Ureter (tissue), 1 donor: ENCODE data around the gene ITGA7. TPM values are rescaled to one million over a fixed set of nuclear protein-coding genes. Genes with fewer than 3 reads are reported as not detected.
A peak's percentile ranks its signal among the peaks of the same experiment; 100 is the strongest.

Experiments used
- DNase-seq: peaks from one replicate; pipeline ENCODE4 v3.0.0-alpha.2; 2020; ENCODE audit warnings: low spot score
- total RNA-seq: library from RNA; stranded (reverse); gene quantifications from one replicate; pipeline ENCODE4 v1.2.4, GENCODE V29; 2023
- donor health status: DM: yes; HTN: yes; CAD: no.

The ITGA7 gene
- total RNA-seq, 1 donor from 2014 or later, result 99.7 TPM

DNA sequence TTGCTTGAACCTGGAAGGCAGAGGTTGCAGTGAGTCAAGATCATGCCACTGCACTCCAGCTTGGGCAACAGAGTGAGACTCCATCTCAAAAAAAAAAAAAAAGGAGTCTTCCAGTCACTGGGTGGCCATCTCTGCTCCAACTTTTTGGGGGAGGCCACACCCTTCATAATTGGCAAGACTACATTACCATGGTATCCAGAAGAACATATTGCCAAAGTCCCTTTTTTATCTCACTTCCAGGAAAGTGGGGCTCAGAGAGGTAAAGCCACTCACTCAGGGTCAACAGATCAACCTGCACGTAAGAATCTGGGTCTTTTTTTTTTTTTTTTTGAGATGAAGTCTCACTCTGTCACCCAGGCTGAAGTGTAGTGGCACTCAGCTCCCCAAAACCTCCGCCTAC is 26.2 kb upstream of the ITGA7 start:
- DNase-seq, result no peak

DNA sequence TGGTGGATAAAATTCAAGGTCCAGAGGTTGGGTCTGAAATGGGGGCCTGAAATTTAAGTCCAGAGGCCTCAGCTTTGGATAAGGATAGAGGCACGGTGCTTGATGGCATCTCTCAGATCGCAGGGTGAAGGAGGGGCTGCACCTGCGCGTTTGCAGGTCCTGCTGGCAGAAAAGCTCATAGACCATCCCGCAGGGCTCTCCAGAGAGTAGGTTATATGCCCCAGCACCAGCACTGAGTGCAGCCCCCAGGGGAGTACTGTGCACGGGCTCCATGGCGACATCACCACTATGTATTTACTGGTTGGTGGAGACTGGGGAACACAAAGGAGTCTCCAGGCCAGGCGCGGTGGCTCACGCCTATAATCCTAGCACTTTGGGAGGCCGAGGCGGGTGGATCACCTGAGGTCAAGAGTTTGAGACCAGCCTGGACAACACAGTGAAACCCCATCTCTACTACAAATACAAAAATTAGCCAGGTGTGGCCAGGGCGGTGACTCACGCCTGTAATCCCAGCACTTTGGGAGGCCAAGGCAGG is 25.4 kb upstream of the ITGA7 start:
- DNase-seq, result no peak

GRCh38 chr12:55732288-55732687 is 24.6 kb upstream of the ITGA7 start:
- DNase-seq, result no peak

DNA sequence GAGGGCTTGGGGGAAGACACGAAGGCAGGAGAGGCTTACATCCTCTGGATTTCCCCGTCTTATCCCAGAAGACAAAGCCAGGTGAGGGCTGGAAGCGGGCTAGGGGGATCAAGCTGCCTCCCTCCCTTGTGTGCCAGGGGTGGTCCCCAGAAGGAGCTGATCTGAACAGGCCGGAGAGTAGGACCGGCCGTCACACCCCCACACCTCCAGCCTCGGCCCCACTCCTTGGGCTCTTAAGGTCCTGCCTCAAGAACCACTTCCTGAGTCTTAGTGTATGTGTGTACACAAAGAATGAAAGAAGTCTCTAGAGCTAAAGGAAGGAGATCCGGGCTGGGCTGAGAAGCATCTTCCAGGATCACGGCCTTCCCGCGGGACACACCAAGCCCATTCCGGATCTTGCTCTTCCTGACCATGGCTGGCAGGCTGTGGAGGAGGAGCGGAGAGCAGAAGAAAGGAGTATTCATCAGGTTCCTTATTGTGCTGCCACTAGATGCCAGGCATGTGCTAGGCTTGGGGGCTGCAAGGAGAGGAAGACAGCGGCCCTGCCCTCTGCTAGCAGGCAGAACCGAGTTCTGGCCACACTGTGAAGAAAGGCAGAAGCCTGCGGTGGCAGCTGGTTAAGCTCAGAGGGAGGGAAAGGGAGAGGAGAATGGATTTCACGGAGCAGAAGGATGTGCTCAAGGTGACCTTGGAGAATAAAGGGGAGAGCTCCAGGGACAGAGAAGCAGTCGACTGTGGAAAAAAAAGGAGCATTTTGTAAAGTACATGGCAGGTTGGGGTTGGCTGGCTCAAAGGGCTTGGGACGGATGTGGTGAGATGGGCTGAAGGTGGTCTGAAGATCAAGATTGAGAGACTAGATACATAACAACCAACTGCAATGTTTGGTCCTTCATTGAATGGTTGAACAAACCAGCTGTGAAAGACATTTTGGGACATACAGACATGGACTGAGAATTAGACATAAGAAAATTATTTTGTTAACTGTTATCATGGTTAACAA is 22.4 kb upstream of the ITGA7 start:
- DNase-seq, result no peak

- peak; percentile 95 for DNase-seq
These were observed 21.5 kb upstream of the ITGA7 start, which contains the start of gene CD63 for GRCh38 chr12:55728939-55729818. Gene CD63, minus strand, starts transcription at chr12:55729009. Its CDS starts 668 bp downstream, at chr12:55728341.

DNA sequence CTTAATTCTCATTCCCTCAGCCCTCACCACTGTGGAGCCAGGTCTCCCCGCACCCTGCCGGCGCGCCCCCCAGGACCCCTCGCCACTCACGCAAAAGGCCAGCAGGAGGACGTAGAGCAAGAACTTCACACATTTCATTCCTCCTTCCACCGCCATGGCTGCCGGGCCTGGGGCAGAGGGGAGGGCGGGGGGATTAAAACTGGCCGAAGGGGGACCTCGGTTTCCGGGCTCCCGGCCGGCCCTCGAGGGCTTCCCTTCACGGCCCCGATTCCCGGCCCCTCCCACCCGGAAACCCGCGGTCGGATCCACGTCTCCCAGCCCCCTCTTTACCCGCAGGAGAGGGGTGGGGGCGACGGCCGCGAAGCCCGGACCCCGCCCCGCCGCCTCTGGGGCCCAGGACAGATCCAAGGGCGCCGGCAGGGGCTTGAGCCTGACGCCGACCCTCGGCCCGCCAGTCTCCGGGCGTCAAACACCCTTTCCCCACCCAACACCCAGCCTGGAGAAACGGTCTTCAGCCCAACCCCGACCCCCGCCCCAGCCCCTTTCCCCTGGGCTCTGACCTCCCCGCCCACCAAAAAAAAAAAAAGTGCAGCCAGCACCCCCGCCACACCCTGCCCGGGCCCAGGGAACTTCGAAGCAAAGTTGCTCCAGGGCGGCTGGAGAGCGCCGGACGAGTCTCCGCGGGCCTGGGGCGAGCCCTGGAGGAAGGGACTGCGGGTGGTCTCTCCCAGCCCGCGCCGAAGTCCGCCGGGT is 20.7 kb upstream of the ITGA7 start:
- peak; percentile 88 for DNase-seq

DNA sequence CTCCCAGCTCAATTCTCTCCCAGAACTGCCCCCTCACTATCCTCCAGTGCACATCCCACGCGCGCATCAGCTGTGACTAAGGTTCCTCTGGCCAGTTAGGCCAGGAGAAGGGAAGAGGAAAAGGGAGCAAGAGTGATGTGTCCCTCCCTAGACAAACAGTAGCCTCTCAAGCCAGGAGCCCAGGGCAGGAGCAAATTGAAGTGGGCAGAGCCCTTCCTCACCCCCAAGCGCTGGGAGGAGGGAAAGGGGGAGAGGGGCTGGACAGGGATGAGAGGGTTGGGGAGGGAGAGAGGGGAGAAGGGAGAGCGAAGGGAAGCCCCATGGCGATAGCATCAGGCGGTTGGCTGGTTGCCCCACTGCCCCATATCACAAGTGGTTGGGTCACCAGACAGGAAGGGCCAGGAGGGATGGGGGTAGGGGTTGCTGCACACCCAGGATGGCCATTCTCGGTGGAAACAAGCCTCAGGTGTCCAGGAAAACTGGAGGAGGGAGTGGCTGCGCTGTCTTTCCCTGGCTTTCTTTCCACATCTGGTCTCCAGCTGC is 20.0 kb upstream of the ITGA7 start:
- DNase-seq, result peak; percentile 79

- no peak for DNase-seq
These were observed 19.3 kb upstream of the ITGA7 start for GRCh38 chr12:55726971-55727370.

- DNase-seq, result no peak
These were observed 17.9 kb upstream of the ITGA7 start for GRCh38 chr12:55725556-55725955.

DNA sequence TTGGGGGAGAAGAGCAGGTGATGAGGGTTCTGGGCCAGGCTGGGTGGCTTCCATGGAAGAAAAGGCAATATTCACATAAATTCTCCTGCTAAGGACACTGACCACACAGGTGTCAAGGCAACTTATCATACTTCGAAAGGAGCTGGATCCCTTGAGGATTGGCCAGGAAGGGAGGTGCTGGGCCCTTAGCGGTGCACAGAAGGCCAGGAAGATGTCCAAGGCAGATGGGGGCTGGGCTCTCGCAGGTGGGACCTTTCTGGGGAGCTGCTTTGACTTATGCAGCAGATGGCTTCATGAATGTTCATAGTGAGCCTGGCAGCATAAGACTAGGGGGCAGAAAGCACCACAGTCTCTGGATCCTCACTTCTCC is 17.2 kb upstream of the ITGA7 start:
- no peak for DNase-seq

- no peak for DNase-seq
These were observed 16.7 kb upstream of the ITGA7 start for GRCh38 chr12:55724226-55724939.

DNA sequence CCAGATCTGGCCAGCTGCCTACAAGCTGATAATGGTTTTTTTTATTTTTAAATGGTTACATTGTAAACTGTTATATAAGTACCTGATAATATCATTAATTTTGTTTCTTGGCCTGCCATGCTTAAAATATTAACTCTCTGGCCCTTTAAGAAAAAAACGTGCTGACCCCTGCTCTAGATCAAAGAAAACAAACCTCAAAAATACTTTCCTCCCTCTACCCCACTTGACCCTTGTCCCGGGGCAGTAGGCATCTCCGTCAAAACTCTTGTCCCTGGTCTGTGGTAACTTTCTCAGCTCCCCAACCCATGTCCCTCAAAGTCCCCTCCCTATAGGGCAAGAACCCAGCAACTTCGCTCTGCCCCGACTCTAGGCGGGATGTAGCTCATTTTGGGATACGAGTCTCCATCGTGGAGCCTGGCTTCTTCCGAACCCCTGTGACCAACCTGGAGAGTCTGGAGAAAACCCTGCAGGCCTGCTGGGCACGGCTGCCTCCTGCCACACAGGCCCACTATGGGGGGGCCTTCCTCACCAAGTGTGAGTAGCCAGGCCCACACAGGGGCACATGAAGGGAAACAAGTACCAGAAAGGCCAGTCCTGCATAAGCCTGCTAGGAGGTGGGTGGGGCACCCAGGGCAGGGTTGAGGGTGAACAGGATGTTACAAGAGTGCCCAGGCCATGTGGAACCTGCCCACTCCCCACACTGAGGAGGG is 16.0 kb upstream of the ITGA7 start:
- DNase-seq, result no peak

DNA sequence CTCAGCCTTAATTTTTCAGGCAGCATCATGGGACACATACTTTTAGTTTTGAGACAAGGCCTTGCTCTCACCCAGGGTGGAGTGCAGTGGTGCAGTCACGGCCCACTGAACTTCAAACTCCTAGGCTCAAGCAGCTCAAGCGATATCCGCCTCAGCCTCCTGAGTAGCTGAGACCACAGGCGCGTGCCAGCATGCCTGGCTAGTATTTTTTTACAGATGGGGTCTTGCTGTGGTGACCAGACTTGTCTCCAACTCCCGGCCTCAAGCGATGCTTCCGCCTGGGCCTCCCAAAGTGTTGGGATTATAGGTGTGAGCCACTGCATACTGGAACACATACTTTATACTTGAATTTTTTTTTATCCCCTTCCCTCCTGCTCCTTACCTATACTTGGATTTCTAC is 15.2 kb upstream of the ITGA7 start:
- no peak for DNase-seq

GRCh38 chr12:55721601-55722213 is 14.0 kb upstream of the ITGA7 start:
- DNase-seq, result no peak

DNA sequence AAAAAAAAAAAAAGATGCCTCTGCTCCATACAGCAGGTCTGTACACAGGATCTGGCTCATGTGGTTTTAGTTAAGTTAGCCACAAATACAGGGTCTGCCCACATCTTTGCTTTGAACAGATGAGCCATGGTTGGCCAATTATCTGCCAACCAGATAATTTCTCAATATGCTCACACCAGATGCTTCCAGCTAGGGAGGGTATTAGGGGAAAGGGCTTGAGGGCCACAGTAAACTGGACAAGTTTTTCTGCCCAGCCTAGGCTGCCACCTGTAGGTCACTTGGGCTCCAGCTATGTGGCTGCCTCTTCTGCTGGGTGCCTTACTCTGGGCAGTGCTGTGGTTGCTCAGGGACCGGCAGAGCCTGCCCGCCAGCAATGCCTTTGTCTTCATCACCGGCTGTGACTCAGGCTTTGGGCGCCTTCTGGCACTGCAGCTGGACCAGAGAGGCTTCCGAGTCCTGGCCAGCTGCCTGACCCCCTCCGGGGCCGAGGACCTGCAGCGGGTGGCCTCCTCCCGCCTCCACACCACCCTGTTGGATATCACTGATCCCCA is 13.3 kb upstream of the ITGA7 start:
- peak; percentile 78 for DNase-seq

DNA sequence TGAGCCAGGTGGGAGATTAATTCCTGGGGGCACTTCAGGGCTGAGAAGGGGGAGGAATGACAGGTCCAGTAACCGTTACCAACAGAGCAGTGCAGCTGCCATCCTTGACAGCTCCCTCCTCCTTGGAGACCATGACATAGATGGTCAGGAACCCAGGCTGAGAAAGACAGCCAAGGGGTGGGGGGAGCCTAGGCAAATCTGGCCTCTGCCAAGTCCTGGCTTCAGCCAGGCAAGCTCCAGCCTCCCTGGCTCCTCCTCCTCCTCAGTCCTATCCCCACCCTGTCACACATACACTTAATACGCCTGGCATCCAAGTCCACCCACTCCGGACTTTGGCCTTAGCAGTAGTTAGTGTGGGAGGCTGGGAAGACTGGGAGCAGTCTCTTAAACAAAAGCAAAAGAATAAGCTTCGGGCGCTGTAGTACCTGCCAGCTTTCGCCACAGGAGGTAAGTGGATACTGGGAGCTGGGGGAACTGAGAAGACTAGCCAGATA is 12.4 kb upstream of the ITGA7 start, which contains the start of gene RDH5:
RDH5 (plus strand) TSS at position 323 of the 494 bp plus-strand sequence. CDS start 792 bp downstream, outside the sequence.
- DNase-seq, result peak; percentile 63

DNA sequence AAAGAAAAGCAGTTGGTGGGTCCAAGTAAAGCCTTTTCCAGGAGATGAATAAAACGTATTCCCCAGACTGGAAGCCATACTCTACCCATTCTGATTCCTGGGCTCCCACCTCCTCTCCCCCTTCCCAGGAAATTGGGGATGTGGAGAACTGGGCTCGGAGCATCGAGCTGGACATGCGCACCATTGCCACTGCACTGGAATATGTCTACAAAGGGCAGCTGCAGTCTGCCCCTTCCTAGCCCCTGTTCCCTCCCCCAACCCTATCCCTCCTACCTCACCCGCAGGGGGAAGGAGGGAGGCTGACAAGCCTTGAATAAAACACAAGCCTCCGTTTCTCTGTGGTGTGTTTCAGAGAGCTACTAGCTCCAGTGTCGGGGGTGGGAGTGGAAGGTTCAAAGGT is 11.7 kb upstream of the ITGA7 start:
- DNase-seq, result no peak

- no peak for DNase-seq
These were observed 11.0 kb upstream of the ITGA7 start for GRCh38 chr12:55718624-55719275.
